Measurements from ENCODE around the gene CALY.

The CALY gene

DNA sequence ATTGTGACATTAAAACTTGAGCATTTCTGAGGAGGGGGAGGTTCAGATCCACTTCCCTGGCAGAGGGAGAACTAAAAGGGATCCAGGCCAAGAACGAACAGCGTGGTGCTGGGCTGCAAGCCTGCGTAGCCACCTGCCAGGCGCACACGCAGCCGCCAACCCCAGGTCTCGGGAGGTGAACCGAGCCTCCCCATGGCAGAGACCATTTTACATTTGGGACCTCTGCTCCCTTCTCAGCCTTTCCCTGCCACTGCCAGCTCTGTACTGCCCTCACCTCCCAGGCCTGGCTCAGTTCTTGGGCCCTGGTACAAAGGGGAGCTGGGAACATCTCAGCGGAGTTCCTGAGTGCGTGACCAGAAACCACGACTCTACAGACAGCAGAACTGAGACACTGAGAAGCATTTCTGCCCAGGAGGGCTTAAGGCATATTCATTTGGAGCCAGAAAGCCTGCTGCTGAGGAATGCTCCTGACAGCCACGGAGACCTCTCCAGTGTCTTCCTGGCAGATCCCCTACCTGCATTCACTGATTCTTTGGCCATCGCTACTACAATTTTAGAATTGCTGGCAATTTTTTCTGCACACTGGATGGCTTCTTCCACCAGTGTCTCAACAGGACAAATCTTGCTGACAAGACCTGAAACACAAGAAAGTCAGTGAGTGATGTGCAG is 28.9 kb upstream of the CALY start:
- DNase-seq = no peak

DNA sequence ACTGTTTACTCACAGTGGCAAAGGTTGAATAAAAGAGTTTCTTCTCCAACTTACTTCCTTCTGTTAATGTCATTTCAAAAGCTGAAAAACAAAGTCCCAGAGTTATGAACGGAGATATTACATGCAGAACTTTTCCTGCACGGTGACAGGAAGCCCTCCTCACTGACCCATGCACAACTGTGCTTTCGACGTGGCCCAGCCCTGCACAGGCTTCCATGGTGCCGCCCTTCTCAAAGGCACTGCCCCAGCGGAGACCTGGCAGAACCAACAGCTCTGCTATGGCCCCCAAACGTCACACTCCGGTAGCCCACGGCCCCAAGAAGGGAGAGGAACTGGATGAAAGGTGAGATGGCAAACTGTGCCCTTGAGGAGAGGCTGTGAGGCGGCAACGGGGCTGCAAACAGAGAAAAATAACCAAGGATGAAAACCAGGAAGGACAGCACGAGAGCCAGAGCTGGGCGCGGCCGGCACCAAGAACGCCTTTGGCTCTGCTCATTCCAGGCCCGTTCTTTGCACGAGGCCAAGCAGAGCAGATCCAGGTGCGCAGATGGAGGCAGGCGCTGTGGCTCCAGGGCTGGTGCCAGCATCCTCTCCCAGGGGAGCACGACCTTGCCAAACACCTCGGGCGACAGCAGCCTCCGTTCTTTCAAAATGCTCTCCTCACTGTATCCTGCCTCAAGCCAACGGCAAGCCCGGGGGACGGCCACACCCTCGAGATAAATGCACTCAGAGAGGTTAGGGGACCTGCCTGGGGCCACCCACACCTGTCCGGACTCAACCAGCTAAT is 28.1 kb upstream of the CALY start:
- no peak for DNase-seq

DNA sequence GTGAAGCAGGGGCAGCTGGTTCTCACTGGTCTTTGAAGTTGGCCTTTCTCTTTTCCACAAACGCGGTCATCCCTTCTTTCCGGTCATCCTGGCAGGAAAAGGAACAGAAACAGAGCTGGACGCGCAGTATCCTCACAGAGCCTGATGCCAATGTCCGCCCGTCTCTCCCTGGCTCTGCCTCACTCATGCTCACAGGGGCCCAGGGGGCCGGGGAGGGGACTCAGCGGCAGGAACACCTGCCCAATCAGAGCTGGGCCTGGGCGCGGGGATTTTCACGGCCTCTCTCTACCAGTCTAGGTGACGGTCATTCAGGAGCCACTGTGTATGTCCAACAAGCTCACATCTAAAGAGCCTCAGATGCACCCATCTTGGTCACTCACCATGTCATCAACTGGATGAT is 26.1 kb upstream of the CALY start:
- DNase-seq = no peak

DNA sequence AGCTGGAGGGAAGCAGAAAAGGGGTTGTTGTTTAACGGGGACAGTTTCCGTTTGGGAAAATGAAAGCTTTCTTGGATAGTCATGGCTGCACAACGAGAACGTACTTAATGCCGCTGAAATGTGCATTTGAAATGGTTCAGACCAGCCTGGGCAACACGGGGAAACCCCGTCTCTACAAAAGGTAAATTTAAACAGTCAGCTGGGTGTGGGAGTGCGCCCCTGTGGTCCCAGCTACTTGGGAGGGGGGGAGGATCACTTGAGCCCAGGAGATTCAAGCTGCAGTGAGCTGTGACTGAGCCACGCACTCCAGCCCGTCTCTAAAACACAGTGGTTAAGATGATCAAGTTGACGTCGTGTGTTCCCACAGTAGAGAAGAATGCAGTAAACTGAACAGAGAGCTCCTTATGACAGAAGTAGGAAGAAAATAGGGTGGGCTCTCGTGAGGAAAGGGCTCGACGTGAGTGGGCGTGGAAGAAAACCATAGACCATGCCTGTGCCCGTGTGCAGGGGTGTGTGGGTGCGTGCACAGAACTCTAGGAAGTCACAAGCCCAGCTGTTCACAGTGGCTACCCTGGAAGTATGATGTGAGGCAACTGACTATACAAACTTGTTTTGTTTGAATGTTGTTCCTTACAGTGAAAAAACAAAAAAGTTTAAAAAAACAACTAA is 25.2 kb upstream of the CALY start:
- DNase-seq = no peak

DNA sequence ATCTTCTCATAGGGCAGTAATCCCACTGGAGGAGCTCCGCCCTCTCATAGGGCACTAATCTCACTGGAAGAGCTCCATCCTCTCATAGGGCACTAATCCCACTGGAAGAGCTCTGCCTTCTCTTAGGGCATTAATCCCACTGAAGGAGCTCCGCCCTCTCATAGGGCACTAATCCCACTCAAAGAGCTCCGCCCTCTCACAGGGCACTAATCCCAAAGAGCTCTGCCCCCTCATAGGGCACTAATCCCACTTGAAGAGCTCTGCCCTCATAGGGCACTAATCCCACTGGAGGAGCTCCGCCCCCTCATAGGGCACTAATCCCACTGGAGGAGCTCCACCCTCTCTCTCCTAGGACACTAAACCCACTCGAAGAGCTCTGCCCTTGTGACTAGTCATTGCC is 24.5 kb upstream of the CALY start:
- no peak for DNase-seq

DNA sequence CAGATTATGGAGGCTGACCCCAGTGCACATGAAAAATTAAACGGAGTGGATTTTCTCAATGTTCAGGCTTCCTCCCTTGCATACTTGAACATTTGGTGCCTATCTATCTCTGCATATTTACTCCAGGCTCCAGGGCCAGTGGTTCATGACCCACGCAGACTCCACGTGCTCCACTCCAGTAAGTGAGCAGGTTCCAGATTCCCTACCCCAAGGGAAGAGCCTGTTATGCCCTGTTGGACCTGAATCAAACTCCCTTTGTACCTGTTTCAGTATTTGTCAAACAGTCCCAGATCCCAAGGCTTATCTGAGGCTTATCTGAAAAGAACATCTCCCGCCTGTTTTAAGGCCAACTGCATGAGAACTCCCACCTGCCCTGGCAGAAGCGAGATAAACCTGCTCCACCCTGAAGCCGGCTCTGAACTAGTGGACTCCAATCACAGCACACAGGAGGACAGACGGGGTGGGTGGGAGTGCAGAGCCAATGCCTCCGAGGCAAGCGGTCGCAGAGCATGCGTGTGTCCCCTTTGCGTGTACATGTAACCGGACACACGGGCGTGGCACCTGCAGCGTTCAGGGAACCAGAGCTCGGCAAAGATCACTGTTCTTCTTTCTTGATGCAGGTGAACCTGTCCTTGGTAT is 23.4 kb upstream of the CALY start:
- no peak for DNase-seq

DNA sequence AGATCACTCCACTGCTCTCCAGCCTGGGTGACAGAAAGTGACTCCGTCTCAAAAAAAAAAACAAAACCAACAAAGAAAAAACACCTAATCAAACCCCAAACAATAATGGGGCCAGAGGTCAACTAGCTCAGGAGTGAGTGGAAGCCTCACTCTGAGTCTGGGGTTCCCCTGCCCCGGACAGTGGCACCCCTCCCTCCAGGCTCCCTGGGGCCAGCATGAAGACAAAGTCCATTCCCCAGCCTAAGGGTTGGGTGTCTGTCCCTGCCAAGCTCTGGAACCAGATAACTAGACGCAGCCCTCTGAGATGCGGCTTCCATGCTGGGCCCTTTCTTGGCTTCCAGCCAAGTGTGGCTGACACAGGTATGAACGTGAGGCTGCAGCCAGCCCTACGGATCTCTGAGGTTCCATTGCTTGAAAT is 22.9 kb upstream of the CALY start:
- DNase-seq = no peak

DNA sequence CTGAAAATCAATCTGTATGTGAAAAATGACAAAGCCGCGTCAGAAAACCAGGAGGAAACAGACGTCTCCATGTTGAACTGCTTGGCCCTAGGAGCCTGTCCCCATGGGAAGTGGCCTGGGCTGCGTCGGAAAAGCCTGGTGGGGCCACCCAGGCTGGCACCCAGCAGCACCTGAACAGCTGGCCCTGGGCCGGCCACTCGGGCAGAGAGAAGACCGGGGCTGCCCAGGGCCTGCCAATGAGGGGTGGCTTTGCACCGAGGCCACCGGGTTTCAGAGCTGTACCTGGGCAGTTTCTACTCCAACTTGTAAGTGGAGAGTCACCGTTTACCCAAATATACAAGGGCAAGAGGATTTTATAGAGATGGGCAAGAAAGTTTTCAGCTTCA is 22.2 kb upstream of the CALY start:
- DNase-seq = no peak

DNA sequence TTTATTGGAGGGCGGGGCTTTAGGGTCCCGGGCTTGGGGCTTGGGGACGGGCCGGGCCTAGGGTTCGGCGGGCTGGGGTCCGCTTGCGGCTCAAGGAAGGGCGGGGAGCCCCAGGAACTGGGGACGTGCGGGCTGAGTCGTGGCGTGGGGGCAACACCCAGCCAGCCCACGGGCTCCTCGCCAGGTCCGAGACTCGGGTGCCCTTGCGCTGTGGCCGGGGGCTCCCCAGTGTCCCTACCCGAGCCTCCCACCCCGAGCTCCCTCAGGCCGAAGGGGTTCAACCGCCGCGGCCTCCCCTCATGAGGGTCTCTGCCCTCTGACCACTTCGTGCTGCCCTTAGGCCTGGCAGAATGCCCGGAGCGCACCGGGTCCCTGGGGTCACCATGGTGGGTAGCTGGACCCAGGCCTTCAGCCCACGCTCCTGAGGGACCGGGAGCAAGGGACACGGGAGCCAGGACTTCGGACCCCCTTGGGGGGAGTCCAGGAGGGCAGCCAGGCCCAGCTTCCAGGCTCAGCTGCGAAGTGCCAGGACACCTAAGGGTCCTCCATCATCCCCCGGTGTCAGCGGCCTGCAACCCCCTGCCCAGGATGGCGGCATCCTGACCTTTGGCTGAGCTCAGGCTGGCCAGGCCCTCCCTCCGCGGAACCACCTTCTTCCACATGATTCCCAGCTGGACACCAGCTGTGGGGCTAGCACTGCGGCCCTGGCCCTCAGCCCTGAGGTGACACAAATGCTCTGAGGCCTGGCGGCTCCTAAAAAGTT is 21.6 kb upstream of the CALY start:
- no peak for DNase-seq

DNA sequence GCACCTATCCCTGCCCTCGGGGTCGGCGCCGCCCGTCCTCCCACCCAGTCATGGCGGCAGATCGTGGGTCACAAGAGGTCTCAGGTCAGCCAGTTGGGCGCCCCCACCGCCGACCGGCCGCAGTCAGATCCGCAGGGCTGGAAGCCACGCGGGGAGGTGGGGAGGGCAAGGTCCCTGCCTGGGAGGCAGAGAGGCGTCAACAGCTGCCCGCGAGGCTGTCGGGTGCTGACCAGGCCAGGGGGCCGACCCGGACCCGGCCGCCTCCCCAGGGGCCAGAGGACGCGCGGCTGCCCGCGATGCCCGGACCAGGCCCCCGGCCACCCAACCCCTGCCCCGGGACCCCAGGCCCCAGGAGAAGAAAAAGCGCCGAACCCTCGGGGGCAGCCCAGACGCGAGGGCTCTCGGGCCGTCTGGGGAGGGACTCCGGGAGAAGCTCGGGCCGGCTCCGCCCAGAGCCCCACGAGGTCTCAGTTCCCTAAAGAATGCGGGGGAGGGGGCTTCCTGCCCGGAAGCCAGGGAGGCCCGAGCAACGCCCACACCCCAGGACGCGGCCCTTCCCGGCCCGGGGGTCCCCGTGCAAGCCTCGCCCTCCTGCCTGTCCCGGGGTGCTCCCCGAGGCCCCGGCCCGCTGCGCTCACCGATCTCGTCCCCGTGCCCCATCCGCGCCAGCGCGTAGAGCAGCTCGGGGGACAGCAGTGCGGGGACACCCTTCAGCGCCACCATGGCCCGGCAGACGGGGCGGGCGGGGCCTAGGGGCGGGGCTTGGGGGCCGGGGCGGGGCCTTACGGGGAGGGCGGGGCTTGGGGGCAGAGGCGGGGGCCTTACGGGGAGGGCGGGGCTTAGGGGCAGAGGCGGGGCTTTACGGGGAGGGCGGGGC is 20.8 kb upstream of the CALY start, which contains the start of gene FUOM:
FUOM (minus strand) TSS at position 735 of the 877 bp plus-strand sequence; CDS start at position 723, 12 bp downstream.
- DNase-seq = peak; percentile 69

DNA sequence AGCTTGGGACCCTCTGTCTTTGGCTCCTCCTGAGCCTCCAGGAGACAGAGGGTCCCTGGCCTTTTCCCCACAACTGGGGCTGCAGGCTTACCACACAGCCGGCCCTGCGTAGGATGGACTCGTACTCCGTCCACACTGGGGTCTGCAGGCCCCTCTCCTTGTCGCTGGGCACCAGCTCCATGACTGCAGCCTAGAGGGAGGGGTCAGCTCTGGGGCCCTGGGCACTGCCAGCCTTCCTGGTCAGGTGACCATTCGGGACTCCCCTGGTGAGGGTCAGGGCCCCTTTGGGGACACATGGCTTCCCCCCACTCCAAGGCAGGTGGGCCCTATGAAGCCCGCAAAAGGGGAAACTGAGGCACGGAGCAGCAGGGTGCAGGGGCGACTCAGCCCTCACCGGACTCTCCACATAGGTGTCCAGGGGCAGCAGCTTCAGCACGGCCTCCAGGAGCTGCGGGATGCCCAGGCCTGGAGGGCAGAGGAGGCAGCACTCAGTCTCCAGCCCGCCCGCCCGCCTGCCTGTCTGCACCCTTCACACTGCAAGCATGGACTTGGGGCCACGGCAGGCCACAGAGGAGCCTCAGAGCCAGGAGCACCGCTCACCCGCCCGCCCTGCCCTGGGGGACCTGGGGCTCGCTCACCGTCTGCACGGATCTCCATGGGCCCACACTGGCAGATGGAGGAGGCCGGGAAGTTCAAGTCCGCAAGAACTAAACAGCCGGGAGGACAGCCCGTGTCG is 20.0 kb upstream of the CALY start:
- no peak for DNase-seq

DNA sequence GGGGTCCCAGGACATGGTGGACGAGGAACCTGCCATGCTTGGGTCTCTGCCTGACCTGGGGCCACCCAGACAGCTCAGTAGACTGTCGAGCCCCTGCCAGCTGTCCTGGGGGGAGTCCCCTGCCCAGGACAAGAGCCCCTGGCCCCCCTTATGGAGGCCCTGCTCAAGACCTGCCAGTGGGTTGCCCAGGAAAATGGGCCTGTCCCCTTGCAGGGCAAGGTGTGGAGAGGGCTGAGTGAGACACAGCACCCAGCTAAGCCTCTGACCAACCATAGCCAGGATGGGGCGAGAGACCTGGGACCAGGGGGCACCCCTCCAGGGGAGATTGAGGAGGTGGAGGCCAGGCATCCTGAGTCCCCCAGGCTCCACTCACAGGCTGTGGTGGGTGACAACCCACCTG is 19.3 kb upstream of the CALY start:
- DNase-seq = no peak

DNA sequence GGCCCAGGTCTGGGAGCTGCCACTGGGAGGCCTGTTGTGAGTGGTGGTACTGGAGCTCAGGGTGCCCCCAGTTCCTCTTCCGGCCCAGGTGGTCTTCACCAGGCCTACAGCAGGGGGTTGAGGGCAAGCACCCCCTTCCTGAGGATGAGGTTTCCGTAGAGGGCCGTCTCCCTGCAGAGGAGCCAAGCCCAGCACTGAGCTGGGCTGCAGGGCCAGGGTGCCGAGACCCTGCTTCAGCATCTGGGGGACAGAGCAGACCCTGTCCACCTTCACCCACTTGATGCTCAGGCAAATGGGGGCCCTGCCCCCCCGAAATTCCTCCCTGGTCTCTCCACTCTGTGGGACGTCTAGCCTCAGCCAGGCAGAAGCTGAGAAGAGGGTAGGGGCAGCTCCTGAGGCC is 18.6 kb upstream of the CALY start:
- DNase-seq = no peak

DNA sequence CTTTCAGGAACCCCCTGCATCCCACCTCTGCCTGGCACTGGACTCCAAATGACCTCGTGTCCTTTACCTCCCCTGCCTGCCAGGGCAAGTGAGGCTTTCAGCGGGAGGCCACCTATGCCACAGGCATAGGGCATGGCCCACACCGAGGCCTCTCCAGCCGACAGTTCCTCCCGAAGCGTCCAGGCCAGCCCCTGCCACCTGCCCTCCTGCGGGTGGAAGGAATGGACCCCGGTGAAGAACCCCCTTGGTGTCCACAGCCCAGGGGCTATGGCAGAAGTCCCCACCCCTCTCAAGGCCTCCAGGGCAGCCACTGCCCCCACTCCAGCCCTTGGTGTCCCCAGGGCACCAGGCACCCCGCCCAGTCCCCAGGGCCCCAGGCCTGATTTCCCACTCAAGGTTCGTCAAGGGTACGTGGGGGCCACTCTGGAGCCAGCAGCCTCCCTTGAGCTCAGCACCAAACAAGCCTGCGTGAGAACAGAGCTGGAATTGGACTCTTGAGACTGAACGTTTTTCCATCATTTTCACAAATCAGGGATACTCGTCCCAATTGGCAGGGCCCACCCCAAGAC is 18.1 kb upstream of the CALY start:
- DNase-seq = no peak

DNA sequence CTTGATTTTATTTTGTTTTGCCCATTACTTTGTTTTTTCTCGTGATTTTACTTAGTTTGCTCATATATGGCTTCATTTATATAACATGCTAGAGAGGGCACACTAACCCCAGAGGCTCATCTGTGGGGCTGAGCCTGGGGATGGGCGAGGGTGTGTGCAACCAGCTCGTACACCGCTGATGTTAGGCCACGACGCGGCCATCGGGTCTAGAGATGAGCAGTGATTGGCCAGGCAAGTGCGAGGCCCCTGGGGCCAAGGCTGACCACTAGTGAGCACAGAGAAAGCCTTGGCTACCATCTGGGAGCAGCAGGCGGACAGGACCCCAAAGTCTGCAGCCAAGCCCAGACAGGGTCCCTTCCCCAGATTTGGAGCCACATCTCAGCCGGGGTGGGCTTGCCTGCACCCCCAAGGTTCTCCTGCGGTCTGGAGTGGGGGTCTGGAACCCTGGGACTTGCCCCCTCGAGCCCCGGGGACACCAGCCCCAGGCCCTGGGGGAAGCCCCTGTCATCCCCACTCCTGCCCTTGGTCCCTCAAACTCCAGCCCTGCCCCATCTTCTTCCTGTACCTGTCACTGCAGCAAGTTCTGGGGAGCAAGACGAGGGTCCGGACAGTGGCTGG is 17.4 kb upstream of the CALY start:
- DNase-seq = no peak

DNA sequence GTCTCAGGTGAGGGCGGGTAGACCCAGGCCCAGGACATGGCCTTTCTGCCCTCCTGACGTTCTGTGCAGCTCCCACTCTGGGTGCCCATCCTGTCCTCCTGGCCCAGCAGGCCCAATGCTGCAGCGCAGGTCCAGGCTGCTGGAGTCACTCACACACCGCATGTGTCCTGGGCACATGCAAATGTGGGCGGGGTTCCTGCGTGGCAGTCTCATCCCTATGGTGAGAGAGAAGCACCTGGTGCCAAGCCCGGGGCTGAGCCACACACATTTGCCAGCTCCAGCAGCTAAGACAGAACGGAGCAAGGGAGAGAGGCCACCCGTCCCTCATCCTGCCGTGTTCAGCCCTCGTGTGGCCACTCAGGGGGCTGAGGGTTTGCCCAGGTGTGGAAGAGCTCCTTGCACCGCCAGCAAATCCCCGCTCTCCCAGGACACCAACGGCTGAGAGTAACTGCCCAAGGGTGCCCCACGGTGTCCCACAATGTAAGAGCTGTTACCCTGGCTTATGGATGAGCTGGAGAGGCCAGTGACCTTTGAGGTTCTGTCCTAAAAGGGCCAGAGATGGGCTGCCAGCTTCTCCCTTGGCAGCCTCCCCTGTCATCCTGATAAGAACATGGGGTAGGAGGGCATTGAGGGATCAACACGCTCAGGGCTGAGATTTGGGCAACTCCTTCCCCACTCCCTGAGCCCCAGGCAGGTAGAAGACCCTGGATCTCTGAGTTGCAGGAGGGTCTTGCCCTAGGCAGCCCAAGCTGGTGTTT is 16.7 kb upstream of the CALY start:
- no peak for DNase-seq

DNA sequence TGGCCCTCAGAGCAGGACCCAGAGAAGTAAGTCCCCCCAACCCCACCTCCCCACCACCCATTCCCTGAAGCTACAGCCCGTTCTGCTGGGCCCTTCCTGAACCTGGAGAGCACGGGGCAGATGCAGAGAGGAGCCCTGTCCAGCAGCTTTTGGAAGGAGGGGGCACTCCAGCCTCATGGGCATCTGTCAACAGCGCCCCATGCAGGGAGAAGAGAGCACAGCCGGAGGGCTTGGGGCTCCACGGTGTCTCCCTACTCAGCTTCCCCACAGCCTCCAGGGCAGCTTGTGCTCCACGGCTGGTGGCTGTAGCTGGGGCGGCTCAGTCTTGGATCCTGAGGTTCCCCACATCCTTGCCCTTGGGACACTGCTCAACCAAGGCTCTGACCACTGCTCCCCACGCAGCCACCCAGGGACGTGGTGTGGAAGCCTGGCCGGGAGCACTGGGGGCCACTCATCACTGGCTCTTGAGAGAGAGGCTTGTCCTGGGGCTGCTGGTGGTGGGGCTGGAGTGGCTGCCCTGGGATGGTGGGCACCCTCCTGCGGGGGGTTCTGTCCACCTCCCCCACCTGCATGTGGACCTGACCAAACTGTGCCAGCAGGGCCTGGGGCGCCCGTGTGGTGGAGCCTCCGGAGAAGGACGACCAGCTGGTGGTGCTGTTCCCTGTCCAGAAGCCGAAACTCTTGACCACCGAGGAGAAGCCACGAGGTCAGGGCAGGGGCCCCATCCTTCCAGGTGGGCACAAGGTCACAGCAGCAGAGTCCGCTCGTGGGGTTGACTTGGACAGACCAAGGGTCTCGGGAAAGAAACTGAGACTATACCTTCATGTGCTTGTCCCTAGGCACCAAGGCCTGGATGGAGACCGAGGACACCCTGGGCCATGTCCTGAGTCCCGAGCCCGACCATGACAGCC is 15.0 kb upstream of the CALY start:
- no peak for DNase-seq

DNA sequence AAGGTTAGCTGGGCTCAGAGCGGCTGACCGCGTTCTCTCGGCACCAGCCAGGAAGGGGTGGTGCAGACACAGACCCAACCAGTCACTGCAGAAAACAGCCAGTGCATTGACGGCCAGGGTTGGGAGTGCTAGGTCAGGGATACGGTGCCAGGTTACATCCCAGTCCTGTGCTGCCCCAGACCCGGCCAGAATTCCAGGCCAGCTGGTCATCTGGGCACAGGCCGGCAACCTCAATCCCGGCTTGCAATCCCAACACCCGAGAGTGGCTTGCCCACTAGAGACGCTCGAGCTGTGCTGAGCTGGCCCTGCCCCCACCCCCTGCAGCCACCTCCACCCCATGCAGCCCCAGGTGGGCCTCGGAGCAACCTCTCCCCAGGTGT is 14.2 kb upstream of the CALY start:
- no peak for DNase-seq

All from central memory CD4-positive, alpha-beta T cell (primary cell).